ENCODE measurements around the gene MYH14. TPM values are rescaled to one million over a fixed set of nuclear protein-coding genes. Genes with fewer than 3 reads are reported as not detected.

Gene MYH14
- total and polyA plus RNA-seq, 12 donors: 0.22 to 8.5 (median 3.1) TPM

DNA sequence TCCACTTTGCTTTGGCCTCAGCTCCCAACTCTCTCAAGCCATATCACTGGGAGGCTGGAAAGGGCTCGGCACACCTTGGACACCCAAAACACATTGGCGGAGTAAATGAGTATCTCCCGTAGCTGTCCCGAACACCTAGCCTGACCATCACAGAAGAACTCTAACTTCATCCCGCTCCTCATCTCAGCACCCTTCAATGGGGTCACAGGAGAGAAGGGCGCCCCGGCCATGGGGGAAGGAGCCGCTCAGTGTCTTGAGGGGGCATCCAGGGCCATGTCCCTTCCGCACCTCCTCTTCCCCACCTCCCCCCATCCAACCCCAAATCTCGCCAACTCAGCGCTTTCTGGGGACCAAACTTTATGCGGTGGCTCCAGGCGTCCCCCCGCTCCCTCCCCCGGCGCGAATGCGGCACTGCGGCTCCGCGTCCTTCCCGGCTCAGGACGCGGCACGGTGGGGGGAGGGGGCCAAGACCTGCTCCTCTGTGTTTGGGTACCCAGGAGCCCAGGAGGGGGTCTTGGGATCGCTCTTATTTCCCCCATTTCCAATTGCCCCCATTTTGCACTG, 122.8 kb downstream of the MYH14 start:
- H3K36me3 ChIP-seq (replicated peaks in 1 of 2): no peaks in the 10 kb centered on the region
- WGBS, 4 donors: 3 to 9% (median 5%) methylated on average over 11 to 26 of the region's 26 CpGs
- no peak overlapping the region for H3K27ac ChIP-seq
- TF ChIP-seq, protein P1, sequence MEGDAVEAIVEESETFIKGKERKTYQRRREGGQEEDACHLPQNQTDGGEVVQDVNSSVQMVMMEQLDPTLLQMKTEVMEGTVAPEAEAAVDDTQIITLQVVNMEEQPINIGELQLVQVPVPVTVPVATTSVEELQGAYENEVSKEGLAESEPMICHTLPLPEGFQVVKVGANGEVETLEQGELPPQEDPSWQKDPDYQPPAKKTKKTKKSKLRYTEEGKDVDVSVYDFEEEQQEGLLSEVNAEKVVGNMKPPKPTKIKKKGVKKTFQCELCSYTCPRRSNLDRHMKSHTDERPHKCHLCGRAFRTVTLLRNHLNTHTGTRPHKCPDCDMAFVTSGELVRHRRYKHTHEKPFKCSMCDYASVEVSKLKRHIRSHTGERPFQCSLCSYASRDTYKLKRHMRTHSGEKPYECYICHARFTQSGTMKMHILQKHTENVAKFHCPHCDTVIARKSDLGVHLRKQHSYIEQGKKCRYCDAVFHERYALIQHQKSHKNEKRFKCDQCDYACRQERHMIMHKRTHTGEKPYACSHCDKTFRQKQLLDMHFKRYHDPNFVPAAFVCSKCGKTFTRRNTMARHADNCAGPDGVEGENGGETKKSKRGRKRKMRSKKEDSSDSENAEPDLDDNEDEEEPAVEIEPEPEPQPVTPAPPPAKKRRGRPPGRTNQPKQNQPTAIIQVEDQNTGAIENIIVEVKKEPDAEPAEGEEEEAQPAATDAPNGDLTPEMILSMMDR (IDR thresholded peaks at IDR 0.05): no peak
- no peak for TF ChIP-seq POLR2A (IDR thresholded peaks at IDR 0.05)
- no peak overlapping the region for H3K4me3 ChIP-seq
- no peaks in the 10 kb centered on the region for H3K9me3 ChIP-seq (replicated peaks in 1 of 3)
- H3K27me3 ChIP-seq: peaks cover 6% of the 10 kb centered on the region
- H3K4me1 ChIP-seq (replicated peaks in 1 of 2): peaks cover 6 to 8% of the 10 kb centered on the region in 2 donors
- DNase-seq: no peak
- intact Hi-C loops (cut with DNase I): no loop called here

DNA sequence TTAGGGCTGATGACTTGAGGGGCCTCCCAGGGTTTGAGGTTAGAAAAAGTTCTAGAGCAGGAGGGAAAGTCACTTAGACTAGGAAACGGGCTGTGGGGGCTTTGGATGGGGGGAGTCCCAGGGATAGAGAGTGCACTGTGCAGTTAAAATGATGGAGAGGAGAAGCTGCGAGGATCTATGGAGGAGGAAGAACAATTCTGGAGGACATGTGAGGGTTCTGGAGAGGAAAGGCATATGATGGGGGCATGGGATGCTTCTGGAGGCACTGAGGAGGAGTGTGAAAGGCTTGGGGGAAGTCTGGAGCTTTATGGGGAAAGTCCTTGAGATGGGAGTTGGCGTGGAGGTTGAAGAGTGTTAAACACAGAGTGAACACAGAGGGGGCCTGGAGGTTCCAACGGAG, 123.6 kb downstream of the MYH14 start:
- no peaks in the 10 kb centered on the region for H3K36me3 ChIP-seq (replicated peaks in 1 of 2)
- TF ChIP-seq POLR2A (IDR thresholded peaks at IDR 0.05): no peak
- TF ChIP-seq, protein P1 (IDR thresholded peaks at IDR 0.05): no peak
- no peak for DNase-seq
- no peak overlapping the region for H3K27ac ChIP-seq
- WGBS, 4 donors: 40 to 45% (median 41%) methylated on average over 3 to 4 of the region's 4 CpGs
- H3K9me3 ChIP-seq (replicated peaks in 1 of 3): no peaks in the 10 kb centered on the region
- H3K4me1 ChIP-seq (replicated peaks in 1 of 2): peaks cover 6 to 8% of the 10 kb centered on the region in 2 donors
- intact Hi-C loops (cut with DNase I): no loop called here
- H3K4me3 ChIP-seq: no peak overlapping the region
- peaks cover 6% of the 10 kb centered on the region for H3K27me3 ChIP-seq

DNA sequence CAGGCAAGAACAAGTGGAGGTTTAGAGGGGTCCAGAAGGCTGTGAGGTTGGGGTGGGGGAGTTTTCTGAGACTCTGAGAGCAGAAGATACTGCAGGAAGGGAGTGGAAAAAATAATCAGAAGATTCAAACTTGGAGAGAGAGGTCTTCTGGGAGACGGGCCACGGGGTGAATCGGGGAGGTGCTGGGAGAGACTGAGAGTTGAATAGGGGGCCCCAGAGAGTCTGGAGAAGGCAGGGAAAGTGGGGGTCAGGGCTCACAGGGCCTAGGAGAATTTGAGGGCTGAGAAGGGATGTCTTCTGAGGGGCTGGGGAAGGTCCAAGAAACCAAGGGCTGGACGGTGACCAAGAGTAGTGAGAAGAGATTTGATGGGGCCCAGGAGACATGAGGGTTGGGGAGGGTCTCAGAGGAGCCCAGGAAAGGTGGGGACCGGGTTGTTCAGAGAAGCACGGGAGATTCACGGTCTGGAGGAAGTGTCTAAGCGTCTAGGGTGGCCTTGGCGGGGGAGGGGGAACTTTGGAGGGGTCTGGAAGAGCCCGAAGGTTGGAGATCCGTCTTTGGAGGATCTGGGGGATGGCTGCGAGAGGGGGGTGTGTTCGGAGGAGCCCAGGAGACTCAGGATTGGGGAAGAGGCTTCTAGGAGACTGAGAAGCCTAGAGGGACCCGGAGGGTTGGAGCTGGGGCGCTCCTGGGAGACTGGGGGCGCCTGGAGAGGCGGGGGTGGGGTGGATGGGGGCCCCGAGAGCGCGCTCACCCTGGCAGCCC, 124.2 kb downstream of the MYH14 start:
- Histone ChIP-seq H3K4me3 (no peak overlapping the region), H3K36me3 (replicated peaks in 1 of 2) (no peaks in the 10 kb centered on the region), H3K4me1 (replicated peaks in 1 of 2) (peaks cover 6 to 8% of the 10 kb centered on the region in 2 donors), H3K9me3 (replicated peaks in 1 of 3) (no peaks in the 10 kb centered on the region), H3K27ac (no peak overlapping the region), H3K27me3 (peaks cover 6% of the 10 kb centered on the region)
- TF ChIP-seq, protein P1 (IDR thresholded peaks at IDR 0.05): no peak
- TF ChIP-seq POLR2A (IDR thresholded peaks at IDR 0.05): no peak
- no peak for DNase-seq
- intact Hi-C loops (cut with DNase I): no loop called here
- 10 to 28% (median 20%) methylated on average over 13 to 20 of the region's 20 CpGs for WGBS, 4 donors

DNA sequence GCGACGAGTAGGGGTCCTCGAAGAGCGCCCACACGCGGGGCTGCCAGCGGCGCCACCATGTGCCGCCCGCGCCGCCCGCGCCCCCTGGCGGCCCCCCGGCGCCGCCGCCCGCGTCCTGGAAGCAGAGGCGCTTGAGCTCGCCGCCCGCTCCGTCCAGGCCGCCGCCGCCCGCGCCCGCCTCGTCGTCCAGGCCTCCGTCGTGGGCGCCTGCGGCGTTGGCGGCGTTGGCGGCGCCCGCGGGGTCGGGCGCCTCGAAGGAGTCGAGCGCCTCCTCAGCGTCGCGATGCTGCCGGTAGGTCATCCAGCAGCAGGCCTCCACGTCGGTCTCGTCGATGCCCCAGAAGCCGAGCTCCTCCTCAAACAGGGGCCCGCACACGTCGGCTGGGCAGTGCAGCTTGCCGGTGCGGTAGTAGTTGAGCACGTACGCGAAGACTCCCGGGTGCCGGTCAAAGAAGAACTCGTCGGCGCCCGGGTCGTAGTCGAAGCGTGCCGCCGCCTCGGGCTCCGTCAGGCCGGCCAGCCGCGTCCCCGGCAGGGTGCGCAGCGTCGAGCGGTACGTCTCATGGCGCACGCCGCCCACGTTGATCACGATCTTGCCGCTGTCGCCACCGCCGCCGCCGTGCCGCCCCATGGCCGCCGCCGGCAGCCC, 124.9 kb downstream of the MYH14 start:
- Histone ChIP-seq H3K9me3 (replicated peaks in 1 of 3) (no peaks in the 10 kb centered on the region), H3K27ac (peak overlapping the region in 1 of 5 donors; percentile 61), H3K4me3 (peak overlapping the region in 1 of 4 donors; percentile 41), H3K27me3 (peaks cover 10% of the 10 kb centered on the region), H3K36me3 (replicated peaks in 1 of 2) (no peaks in the 10 kb centered on the region), H3K4me1 (replicated peaks in 1 of 2) (peaks cover 6 to 8% of the 10 kb centered on the region in 2 donors)
- TF ChIP-seq, protein P1 (IDR thresholded peaks at IDR 0.05): peak in 1 of 6 experiments; percentile 13
- no peak for TF ChIP-seq POLR2A (IDR thresholded peaks at IDR 0.05)
- DNase-seq: peak in 1 of 7 donors; percentile 33
- intact Hi-C loops (cut with DNase I): no loop called here
- 1 to 3% (median 3%) methylated on average over 12 to 104 of the region's 104 CpGs; no CpG with 5 or more reads in 1 of the 4 donors for WGBS, 4 donors
